LoVo (cell line): Measurements from ENCODE around the gene XG.
"Not testable (repeated sequence)": the region's sequence is repeated elsewhere in the genome, so short reads cannot be mapped to it uniquely, and the experiment has no call there.

Experiments used
- DNase-seq: peaks from one replicate; pipeline ENCODE4 v3.0.0-alpha.2; 2016; ENCODE audit warnings: low spot score

XG gene, protein sequence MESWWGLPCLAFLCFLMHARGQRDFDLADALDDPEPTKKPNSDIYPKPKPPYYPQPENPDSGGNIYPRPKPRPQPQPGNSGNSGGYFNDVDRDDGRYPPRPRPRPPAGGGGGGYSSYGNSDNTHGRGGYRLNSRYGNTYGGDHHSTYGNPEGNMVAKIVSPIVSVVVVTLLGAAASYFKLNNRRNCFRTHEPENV

DNA sequence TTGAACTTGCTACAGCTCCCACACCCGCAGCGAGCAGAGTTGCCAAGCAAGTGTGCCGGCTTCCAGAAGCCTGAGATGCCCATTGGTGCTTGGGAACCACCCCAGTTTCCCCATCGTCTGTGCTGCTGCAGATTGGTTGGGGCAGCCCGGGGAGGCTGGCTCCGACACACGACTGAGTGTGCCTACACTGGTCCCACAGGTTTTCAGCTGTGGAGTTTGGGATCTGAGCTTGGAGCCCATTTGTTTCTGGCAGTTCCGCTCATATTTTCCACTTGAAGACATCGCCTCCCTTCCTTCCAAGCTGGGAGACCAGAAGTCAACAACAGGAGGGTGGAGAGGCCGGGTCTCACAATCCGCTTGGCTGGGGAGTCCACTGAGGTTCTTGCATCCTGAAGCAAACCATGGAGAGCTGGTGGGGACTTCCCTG lies at the start of gene XG:
Gene XG, plus strand, starts transcription at position 167 of the 427 bp plus-strand sequence. Its CDS starts 235 bp downstream, at position 402.
- not testable (repeated sequence) for DNase-seq

DNA sequence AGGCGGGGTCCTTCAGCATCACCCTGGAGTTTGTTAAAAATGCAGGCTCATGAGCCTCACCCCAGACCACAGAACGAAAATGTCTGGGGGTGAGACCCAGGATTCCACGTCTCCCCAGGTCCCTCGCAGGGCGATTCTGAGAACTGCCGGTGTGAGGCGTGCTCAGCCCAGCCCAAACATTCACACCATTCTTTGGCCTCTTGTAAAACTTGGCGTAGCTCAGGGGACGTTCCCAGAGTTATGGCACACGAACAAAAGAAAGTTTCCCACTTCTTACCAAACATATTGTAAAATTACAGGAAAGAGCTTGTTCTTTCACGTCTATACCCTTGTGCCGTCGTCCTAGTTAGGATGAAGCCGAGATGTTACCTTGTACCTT lies 47.9 kb upstream of the XG start:
- DNase-seq = no peak

DNA sequence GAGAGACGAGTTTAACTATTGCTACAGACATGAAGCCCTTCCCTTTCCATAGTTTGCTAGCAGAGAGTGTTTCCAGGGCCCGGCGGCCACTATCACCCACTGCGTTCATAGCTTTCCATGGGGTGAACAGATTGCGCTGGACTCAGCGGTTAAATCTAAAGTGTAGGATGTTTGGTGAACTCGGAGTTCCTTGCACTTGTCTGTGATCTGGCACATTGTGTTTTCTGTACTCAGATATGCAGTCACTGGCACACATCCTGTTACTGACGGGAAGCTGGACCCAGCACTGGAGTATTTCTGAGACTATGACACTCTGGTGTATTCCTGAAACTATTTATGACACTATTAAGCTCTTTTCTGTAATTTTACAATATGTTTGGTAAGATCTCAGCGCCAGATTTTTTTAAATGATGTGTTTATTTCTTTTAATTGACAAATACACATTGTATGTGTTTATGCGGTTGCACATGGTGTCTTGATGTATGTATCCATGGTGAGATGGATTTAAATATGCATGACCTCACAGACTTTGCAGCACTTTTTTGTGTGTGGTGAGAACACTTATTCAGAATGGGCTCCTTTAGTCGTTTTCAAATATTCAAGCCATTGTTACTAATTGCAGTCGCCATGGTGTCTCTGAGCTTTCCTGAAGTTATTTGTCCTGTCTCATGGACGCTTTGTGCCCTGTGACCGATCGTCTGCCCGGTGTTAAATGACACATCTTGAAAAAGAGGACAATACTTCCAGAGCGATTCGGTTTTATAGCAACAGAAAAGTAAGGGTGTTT lies 46.6 kb upstream of the XG start:
- no peak for DNase-seq

DNA sequence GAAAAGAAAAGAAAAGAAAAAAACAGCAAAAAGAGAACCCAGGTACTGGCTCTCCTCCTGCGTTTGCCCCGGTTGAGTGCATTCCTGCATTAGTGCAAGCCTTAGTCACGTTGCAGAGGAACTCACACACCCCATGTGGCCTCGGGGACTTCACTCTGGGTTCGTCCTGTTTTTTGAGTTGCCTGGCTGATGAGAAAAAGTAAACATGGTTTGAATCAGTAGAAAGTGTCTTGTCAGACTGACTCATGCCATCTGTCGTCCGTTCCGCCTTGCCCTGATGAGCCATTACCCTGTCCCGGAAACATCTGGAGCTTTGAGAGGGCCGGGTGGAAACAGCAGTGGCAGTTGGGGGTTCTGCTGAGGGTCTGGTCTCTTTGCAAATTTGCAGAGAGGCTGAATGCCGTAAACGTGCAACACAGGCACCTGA lies 44.5 kb upstream of the XG start:
- peak; percentile 67 for DNase-seq

DNA sequence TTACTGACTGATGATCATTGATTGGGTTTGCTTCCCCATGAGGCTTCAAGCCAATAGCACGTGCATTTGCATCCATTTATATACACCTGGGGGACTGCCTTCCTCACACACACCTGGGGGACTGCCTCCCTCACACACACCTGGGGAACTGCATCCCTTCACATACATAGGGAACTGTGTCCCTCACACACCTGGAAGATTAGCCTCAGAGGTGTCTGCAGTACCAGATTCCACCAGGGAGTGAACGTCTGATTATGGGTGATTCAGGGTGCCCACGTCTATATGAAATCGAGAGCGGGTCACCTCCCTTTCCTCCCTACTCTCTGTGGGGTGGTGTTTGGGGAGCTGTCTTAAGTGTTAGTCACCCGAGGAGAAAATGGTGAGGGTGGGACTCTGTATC lies 43.8 kb upstream of the XG start:
- DNase-seq = no peak

DNA sequence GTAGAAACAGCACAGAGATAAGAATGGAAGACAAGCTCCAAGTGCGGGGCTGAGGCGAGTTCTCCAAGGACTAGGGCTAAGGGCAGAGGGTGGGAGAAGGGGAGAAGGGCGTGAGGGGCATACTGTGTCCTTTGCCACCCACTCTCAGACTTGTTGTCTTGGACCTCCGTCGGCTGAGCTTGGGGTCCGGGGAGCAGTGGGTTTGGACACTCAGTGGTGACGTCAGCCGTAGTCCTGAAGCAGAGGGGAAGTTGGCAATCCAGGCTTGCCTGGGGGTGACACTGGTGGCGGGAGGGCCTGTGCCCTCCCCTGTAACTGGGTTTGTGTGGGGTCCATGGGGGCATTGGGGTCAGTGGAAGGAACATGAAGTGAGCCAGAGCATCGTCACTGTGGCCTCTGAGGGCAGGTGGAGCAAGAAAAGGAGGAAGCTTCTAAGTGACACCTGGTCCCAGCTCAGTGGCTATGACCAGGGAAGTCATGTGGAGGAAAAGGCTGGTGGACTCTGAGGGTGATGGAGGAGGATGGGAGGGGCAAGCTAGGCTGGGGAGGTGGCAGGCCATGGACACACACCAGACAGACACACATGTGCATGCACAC lies 43.1 kb upstream of the XG start:
- no peak for DNase-seq

DNA sequence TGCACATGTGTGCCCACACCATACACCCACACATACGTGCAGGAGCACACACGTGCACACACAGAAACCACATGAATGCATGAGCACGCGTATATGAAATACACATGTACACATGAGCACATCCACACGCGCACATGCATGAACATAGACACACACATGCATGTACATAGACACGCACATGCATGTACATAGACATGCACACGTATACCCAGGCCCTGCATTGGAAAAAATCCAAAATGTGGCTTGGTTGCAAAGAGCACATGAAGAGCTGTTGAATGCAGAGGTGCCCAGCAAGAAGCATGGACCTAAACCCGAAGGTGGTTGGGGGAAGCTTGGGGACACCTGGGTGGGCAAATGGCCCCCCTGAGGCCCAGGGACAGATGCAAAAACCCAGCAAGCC lies 42.3 kb upstream of the XG start:
- DNase-seq = no peak

DNA sequence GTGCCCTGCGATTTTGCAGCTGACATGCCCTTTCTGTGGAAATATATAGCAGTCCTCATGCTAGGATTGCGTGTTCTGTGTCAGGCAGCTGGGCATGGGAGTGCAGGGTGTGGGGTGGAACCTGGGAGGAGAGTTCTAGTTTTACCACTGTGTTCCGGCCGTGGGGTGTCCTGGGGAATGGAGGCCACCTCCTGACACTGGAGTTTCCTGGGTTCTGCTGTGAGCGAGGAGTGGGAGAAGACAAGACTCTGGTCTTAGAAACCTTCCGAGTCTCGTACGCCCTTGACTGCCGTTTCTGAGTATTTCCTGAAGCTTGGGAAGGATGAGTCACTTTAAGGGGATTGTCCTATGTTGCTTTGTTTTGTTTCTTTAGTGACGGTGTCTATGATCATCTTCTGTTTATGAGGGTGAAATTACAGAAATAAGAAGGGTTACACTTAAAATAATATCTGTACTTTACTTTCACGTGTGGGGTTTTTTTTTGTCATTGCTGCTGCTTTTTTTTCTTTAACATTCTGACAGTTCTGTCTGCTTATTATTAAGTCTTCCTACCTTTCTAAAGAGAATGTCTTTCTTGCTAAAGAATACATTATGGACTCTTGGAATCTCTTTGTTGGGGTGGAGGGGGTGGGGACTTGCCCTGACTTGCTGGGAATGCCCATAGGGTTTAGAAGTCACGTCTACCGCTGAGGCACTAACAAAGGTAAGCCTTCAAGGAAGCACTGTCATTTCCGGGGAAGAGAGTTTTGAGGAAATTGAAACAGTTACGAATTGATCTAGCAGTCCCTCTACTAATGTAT lies 41.6 kb upstream of the XG start:
- DNase-seq = peak; percentile 61

DNA sequence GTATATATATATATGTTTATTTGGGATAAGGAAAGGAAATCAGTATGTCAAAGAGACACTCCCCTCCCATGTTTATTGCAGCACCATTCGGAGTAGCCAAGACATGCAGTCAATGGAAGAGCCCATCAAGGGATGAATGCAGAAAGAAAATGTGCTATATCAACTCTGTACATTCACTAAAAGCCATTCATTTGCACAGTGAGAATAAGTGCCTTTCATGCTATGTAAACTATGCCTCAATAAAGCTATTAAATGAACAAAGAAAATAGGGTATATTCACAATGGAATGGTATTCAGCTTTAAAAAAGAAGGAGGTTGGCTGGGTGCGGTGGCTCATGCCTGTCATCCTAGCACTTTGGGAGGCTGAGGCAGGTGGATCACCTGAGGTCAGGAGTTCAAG lies 40.4 kb upstream of the XG start:
- DNase-seq = no peak

DNA sequence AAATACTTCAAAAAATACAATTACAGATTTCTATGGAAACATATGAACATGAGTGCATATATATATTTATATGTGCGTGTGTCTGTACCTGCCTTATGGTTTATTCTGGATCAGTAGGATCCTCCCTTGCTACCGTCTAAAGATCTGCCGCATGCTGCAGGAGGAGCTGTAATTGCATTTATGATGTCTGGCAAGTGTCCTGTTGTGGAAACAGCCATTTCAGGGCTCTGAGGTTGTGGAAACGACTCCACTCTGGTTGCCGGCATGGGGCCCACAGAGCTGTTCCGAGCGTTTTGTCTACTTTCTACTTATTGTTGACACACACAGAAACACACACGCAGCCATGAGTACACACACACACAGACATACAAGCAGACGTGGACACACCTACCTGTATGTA lies 39.4 kb upstream of the XG start:
- no peak for DNase-seq

DNA sequence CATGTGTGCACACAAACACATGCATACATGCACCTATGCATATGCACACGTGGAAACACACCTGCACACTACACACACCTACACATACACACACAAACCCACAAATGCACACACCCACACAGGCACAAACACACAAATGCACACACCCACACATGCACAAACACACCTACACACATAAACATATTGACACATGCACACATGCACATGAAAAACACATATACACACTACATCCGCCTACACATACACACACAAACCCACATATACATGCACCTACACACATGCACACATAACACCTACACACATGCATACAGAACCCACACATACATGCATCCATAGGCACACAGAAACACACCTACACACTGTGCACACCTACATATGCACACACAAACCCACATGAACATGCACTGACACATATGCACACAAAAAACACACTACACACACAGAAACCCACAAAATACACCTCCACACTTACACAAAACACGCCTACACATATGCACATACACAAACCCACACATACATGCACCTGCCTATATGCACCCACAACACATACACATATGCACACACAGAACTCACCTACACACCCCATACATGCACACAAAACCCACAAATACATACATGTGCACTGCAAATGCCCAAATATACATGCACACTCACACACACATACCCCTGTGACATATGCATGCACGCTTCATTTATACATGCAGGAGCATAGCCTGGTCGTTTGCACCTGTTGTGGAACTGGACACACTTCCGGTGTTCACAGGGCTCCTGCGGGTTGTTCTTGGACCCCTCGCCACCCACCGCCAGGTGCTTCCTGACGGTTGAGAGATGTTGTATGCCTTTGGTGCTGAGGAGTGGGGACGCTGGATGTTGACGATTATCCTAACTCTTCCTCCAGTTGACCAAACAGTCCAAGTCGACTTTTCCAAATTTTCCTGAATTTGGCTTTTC lies 38.7 kb upstream of the XG start:
- DNase-seq = no peak

DNA sequence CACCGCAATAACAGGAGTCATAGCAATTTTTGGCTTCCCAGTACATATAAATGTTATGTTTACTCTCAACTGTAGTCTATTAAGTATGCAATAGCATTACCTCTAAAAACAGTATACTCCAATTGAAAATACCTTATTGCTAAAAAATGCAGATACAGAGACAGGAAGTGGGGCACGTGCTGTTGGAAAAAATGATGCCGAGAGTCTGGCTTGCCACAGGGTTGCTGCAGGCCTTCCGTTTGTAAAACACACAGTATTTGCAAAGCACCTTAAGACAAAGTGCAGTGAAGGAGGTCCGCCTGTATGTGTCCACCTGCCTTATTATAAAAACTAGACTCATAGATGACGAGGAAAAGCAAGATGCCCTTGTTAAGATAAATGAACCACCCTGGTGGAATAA lies 37.3 kb upstream of the XG start:
- no peak for DNase-seq

DNA sequence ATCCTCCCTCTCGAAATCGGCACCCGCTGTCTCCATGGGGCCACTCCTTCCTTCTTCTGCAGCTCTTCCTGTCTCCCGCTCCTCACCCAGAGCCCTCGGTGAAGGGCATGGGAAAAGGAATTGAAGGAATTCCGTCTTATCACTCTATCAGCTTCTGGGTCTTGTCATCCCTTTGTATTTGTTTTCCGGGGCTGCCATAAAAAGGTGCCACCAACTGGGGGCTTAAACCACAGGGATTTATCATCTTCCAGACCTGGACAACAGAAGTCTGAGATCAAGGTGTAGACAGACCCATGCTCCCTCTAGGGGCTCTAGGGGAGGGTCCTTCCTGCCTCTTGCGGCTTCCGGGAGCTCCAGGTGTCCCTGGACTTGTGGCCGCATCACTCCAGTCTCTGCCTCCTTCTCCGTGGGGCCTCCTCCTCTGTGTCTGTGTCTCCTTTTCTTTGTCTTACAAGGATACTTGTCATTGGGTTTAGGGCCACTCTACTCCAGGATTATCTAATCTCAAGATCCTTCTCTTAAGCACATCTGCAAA lies 36.7 kb upstream of the XG start:
- no peak for DNase-seq

DNA sequence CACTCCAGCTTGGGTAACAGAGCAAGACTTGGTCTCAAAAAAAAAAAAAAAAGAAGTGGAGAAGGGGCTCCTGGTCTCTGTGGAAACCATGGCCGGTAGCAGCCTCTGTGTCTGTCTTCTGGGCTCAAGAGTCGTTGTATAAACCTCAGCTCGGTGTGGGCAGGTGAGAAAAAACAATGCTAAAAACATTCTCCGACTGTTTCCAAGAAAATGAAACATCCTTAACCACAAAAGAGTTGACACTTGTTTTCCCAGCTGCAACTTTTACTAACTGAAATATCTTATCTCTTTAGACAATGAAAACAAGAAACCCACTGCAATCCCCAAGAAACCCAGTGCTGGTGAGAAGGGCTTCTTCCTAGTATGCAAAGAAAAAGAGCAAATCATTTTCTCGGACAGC lies 34.5 kb upstream of the XG start:
- no peak for DNase-seq

DNA sequence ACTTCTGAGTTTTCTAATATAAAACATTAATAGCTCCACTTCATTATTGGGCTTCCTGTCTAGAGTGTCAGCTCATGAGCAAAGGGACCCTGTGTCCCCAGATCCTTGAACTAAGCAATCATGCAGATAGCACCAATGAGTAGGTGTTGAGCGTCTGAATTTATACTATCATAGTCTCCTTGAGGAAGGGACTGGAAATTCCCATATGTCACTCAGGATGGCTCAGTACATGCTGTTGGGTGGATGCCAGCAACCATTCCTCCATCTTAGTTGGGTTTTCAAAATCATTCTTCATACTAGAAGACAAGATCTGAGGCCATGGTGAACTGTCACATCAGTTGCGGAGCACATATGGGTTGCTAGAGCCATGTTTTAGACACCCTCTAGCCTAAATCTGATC lies 33.0 kb upstream of the XG start:
- no peak for DNase-seq

DNA sequence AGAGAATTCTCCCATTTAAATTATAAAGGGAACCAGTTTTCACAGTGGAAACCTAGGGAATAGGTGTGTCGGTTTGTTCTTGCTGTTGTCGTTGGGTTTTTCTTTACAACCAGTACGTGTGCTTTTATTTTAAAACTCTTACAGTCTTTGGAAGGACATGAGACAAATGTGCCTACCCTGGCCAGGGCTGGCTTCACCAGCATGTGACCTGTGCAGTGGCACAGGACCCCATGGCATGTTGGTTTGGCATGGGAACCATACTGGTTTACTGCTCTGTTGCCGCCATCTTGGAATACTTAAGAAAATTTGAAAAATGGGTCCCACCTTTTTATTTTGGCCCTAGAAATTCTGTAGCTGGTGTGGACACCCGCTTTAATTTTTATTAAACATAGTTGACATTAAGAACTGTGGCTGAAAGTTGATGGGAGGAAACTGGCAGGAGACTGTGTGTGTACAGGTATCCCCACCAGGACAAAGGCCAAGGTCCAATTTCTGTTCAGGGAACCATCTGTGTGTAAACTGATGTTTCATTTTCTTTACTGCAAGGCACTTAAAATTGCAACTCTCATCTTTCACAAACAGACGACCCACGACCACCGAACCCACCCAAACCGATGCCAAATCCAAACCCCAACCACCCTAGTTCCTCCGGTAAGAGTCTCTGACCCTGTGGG lies 31.9 kb upstream of the XG start:
- no peak for DNase-seq

DNA sequence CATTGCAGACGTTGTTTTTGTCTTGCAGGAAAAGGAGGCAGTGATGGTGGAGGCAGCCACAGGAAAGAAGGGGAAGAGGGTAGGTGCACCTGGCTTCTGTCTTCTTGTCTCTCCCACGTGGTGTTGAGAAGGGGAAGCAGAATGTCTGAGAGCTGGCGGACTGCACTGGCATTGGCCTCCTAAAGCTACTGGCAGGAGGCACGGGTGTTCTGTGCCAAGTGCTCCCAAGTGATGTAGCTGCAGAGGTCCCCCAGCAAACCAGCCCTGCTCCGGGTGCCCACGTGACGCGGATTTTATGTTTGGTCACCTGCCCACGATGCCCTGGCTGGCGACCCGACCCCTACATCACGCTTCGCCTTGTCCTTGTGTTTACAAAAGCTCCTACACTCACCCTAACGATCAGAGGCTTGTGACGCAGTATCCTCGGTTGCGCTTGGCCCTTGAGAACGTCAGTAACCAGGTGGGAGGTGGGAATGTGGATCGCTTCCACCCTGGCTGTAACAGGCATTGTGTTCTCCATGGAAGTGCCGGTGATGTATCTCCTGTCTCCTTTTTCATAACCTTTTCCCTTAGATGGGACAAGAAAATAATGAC lies 28.5 kb upstream of the XG start:
- no peak for DNase-seq

DNA sequence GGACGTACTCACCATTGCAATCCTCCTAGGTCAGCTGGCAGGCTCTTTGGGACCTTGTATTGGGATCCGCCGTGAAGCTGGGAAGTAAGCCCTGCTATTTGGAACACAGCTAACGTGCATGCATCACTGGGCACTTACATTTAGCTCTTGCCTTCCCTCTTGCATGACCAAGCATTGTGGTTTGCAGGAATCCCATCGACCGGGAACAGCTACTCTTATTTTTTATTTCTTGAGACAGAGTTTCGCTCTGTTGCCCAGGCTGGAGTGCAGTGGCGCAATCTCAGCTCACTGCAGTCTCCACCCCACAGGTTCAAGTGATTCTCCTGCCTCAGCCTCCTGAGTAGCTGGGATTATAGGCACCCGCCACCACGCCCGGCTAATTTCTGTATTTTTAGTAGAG lies 24.6 kb upstream of the XG start:
- not testable (repeated sequence) for DNase-seq

DNA sequence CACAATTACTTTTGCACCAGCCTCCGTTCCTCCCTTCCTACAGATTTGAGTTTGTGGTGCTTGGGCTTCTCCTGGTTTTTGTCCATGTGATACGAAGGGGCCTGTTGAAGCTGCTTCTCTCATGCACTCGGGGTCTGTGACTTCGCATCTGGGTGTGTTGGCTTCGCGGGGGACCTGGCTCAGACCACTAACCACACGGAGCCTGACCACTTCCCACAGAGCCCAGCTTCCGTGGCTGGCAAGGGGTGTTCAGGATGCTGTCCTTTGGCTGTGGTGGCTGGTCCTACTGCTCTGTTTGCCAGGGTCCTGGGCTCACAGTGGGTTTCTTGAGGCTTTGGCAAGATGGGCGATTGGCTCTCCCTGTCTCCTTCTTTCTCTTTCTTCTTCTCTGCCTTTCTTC lies 19.8 kb upstream of the XG start:
- DNase-seq = no peak

DNA sequence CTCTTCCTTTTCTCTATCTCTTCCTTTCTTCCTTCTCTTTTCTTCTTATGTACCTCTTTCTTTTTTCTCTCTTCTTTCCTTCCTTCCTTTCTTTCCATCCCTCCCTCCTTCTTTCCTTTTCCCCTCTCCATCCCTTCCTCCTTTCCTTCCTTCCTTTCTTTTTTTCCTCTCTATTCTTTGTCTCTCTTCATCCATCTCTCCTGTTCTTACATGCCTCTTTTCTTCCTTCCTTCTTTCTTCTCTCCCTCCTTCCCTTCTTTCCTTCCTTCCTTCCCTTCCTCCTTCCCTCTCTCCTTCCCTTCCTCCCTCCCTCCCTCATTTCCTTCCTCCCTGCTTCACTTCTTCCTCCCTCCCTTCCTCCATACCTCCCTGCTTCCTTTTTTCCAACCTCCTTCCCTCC lies 19.2 kb upstream of the XG start:
- DNase-seq = no peak
